Activated T-cell treated with anti-CD3 and anti-CD28 coated beads, Interleukin-2, amount 50 U/mL, for 1 hour (primary cell): ENCODE measurements around the gene PGR.
"Not testable (repeated sequence)": the region's sequence is repeated elsewhere in the genome, so short reads cannot be mapped to it uniquely, and the experiment has no call there.

Experiments
- DNase-seq: peaks from one replicate; pipeline ENCODE4 v3.0.0-alpha.2; 2020

The PGR gene

GRCh38 chr11:101063706-101064105, 65.9 kb downstream of the PGR start:
- DNase-seq = no peak

DNA sequence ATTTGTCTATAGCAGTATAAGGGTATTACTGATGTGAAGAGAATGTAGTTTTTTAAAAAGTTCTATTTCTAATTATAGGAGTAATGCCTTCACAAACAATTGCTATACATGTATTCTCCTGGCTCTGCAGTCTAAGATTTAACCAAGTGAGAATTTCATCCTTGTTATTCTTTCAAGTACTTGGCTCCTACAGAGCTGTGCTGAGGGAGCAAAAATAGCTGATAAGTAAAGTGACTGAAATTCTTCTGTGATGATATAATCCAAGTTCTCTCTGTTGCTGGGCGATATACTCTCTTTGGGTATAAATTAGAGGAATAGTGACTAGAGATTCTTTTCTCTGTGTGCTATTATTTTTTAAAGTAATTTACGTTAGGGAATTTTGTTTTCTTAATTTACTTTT, 68.0 kb downstream of the PGR start:
- DNase-seq = no peak

- no peak for DNase-seq
Measured at GRCh38 chr11:101059331-101059730, 70.3 kb downstream of the PGR start.

- no peak for DNase-seq
Measured at GRCh38 chr11:101053492-101053891, 76.1 kb downstream of the PGR start.

GRCh38 chr11:101051677-101052076, 77.9 kb downstream of the PGR start:
- no peak for DNase-seq

- DNase-seq = no peak
Measured at GRCh38 chr11:101049813-101050212, 79.8 kb downstream of the PGR start.

DNA sequence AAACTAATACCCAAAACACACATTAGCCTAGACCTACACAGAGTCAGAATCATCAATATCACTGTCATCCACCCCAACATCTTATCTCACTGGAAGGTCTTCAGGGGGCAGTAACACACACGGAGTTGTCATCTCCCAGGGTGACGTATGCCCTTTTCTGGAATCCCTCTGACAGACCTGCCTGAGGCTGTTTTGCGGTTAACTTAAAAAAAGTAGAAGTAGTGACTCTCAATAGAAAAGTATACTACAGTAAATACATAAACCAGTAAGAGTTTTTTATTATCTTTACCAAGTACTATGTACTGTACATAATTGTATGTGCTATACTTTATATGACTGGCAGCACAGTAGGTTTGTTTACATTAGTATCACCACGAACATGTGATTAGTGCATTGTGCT, 80.5 kb downstream of the PGR start:
- DNase-seq = no peak

GRCh38 chr11:101048479-101048878, 81.1 kb downstream of the PGR start:
- DNase-seq = no peak

DNA sequence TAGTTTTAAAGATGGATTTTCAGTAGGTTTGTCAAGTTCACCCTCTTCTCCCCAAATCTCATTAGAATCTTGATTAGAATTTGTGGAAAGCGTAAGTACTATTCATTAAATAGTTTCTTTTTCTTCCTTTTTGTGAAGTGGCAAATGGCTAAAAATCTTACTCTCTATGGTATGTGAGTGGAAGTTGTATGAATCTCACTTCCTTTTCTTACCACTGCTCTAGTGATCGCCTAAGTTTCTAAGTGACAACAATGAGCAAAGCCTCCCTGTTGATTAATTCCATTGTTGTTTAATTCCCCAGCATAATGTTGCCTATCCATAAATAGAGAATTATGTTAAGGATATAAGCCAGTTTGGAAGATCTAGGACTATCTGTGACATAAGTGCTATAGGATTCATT, 82.7 kb downstream of the PGR start:
- no peak for DNase-seq

DNA sequence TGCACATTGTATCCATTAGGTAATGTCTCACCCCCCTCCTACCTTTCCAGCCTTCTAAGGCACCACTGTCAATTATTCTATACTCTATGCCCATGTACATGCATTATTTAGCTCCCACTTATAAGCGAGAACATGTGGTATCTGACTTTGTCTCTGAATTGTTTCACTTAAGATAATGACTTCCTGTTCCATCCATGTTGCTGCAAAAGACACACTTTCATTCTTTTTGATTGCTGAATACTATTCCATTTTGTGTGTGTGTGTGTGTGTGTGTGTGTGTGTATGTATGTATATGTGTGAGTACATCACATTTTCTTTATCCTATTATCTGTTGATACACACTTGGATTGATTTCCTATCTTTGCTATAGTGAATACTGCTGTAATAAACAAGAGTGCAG, 84.2 kb downstream of the PGR start:
- DNase-seq = no peak

- DNase-seq = no peak
Measured at GRCh38 chr11:101043940-101044339, 85.7 kb downstream of the PGR start.

GRCh38 chr11:101035872-101036271, 93.7 kb downstream of the PGR start:
- DNase-seq = no peak

DNA sequence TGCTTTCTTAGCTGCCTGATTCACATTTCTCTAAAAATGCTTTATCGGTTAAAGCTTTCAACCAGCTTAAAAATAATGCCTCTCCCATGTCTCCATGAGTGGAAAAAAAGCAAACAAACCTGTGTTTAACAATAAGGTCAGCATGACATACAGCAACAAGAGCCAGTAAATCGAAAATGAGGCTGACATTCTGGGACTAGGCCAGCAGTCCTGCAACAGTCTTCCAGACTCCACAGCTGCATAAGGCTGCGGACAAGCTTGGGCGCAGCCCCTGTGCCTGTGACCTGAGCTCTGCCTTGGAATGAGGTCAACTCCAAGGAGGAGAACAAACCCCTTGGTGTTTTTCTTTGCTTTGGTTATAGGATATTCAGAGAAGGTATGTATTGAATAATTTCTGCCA, 95.5 kb downstream of the PGR start:
- DNase-seq = no peak

DNA sequence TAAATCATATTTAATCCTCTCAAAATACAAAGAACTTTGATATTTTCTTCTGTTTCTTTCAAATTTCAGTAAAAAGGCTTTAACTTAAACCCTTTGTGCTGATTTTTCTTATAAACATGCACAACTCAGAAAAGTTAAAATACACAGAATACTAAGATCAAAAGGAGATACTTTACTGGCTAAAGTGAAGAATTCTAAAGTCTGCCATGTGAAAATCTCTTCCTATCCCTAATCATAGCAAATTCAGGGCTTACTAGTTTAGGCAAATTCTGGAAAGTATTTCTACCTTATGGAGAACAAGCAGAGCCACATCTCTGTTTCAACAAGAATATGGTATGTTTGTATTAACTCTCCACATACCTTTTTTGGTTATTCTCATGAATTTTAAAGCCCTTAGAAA, 96.6 kb downstream of the PGR start:
- DNase-seq = no peak

DNA sequence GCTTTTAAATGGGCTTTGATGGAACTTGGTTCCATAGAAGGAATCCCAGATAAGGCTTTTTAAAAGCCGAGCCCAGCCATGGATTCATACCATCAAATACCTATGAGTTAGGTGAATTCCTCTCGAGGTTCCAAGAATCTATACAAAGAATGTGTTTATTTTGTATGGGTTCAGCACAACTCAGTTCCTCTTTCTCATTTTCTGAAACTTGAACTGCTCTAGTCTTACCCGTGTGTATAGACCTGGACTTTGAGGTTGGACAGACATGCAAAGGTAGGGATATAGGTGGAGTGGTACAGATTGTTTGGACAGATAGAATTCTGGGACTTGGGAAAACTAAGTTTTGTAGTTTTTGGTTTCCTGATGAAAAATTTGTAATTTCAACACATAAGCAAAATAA, 97.9 kb downstream of the PGR start:
- no peak for DNase-seq

DNA sequence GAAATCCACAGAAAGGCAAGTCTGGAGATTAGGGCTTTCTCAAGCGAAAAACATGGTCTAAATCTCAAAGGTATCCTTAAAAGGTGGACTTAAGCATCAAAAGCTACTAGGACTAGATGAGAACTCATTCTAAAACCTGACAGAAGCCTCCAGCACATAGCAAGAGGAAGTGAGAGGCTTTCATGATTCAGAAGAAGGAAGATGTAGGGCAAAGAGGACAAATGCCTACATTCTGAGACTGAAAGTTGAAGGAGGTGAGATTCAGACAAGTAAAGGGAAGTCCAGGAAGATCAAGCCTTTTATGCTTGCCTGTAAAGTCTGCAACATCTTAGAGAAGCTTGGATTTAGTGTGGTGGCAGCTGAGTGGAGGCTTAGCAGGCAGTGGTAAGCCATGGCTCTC, 98.9 kb downstream of the PGR start:
- DNase-seq = no peak

DNA sequence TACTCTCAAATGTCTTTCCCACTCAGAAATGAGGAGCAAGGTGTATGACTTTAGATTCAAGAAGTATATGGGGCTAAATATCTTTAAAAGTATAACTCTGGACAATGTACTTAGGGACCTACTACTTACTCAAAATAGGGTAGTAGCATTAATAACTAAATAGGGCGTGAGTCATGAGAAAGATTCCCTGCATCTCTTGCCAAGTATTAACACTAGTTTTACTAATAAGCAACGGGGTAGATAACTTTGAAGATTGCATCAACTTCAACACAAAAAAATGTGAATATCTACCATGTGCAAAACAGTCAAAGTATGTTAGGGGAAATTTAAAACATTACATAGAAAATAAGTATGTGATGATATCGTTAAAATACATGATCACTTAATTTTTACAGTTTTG, 99.6 kb downstream of the PGR start:
- DNase-seq = no peak

DNA sequence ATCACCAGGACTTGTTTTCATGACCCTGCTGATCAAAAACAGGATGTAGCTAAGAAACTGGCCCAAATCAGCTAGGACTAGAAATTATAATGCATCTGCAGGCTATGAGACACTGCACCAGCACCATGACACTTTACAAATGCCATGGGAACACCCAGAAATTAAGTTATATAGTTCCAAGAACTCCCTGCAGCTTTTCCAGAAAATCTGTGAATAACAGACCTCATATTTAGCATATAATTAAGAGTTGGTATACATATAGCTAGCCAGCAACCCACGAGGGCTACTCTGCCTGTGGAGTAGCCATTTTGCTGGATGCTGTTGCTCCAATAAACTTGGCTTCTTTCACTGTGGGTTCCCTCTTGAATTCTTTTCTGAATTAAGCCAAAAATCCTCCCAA, 101.0 kb downstream of the PGR start:
- no peak for DNase-seq

GRCh38 chr11:101022256-101022655, 107.4 kb downstream of the PGR start:
- no peak for DNase-seq

- no peak for DNase-seq
Measured at GRCh38 chr11:101019870-101020269, 109.7 kb downstream of the PGR start.

GRCh38 chr11:101014600-101015285, 114.9 kb downstream of the PGR start:
- DNase-seq = no peak

DNA sequence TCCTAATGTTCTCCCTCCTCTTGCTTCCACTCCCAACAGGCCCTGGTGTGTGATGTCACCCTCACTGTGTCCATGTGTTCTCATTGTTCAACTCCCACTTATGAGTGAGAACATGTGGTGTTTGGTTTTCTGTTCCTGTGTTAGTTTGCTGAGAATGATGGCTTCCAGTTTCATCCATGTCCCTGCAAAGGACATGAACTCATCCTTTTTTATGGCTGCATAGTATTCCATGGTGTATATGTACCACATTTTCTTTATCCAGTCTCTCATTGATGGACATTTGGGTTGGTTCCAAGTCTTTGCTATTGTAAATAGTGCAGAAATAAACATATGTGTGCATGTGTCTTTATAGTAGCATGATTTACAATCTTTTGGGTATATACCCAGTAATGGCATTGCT, 115.9 kb downstream of the PGR start:
- not testable (repeated sequence) for DNase-seq

DNA sequence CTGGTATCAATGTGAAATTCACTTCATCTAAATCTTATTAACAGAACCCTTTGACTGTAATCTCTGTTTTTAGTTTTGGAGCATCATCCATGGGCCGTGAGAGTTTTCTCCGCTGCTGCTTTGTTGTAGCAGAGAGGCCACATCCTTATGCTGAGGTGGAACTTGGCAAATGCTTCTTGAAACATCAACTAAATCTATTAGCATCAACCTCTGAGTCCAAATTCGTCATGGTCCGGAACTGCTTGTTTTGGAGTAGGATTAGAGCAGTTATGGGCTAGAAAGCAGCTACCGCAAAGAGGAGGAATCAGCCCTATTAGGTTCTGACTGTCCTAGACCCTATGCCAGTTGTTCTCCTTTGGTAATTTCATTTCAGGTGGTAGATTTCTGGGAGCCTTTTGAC, 117.7 kb downstream of the PGR start:
- no peak for DNase-seq

GRCh38 chr11:101010899-101011298, 118.7 kb downstream of the PGR start:
- no peak for DNase-seq

- no peak for DNase-seq
Measured at GRCh38 chr11:101009690-101010055, 119.9 kb downstream of the PGR start.
